Vagina (tissue), 2 donors: ENCODE data around the gene CYP46A1.

Experiments used
- POLR2A ChIP-seq, 2 donors: fragments of 450-650 bp; IDR thresholded peaks; one replicate each; pipeline ENCODE4 v1.6.1; 2017; ENCODE audit warnings: antibody characterized with exemption in 2 of 2, mild to moderate bottlenecking in 2 of 2, moderate library complexity in 2 of 2
- TF ChIP-seq, protein P1 (sequence below), 3 experiments: fragments of 450-650 bp in 2 of 3; fragments of 200-600 bp in 1 of 3; sonication (generic) in 1 of 3; IDR thresholded peaks; one replicate each; pipeline ENCODE4 v1.5.1; 2017 to 2019; ENCODE audit warnings: antibody characterized with exemption in 3 of 3, mild to moderate bottlenecking in 2 of 3, moderate library complexity in 2 of 3

DNA sequence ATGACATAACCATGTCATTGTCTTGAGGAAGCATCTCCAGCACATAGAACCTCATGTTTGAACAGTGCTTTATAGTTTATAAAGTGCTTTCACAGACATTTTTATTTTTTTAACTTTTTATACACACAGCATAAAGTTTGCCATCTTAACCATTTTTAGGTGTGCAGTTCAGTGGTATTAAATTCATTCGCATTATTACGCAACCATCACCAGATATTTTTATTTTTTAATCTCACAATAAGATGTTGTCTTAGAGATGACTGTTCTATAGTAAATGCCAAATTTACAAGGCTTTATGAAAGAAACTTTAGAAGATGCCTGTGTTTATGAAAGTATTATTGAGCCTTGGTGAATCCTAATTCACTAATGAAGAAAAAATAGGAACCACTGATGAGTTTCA is 19.9 kb downstream of the CYP46A1 start:
- no peak for TF ChIP-seq POLR2A (IDR thresholded peaks at IDR 0.05)
- TF ChIP-seq, protein P1, sequence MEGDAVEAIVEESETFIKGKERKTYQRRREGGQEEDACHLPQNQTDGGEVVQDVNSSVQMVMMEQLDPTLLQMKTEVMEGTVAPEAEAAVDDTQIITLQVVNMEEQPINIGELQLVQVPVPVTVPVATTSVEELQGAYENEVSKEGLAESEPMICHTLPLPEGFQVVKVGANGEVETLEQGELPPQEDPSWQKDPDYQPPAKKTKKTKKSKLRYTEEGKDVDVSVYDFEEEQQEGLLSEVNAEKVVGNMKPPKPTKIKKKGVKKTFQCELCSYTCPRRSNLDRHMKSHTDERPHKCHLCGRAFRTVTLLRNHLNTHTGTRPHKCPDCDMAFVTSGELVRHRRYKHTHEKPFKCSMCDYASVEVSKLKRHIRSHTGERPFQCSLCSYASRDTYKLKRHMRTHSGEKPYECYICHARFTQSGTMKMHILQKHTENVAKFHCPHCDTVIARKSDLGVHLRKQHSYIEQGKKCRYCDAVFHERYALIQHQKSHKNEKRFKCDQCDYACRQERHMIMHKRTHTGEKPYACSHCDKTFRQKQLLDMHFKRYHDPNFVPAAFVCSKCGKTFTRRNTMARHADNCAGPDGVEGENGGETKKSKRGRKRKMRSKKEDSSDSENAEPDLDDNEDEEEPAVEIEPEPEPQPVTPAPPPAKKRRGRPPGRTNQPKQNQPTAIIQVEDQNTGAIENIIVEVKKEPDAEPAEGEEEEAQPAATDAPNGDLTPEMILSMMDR (IDR thresholded peaks at IDR 0.05): no peak
